Sigmoid colon (tissue), 7 donors: ENCODE data around the gene OR5AU1. TPM values are rescaled to one million over a fixed set of nuclear protein-coding genes. Genes with fewer than 3 reads are reported as not detected.
"Not testable (repeated sequence)": the region's sequence is repeated elsewhere in the genome, so short reads cannot be mapped to it uniquely, and the experiment has no call there.

Source experiments
- DNase-seq: peaks from one replicate; pipeline ENCODE4 v3.0.0-alpha.2; 2019
- H3K27ac ChIP-seq, 4 donors: fragments of 200-600 bp; sonication (generic); one replicate each; pipeline ENCODE4 v1.5.1; 2016 to 2019; ENCODE audit warnings: mild to moderate bottlenecking in 1 of 4
- H3K27me3 ChIP-seq, 3 donors: fragments of 200-600 bp; sonication (generic); one replicate each; pipeline ENCODE4 v1.5.1; 2019; ENCODE audit warnings: mild to moderate bottlenecking in 1 of 3
- H3K36me3 ChIP-seq, 4 donors: fragments of 200-600 bp; sonication (generic); one replicate each; pipeline ENCODE4 v1.5.1; 2016 to 2019
- H3K4me1 ChIP-seq, 4 donors: fragments of 200-600 bp; sonication (generic); one replicate each; pipeline ENCODE4 v1.5.1; 2017 to 2019
- H3K4me3 ChIP-seq, 4 donors: fragments of 200-600 bp; sonication (generic); one replicate each; pipeline ENCODE4 v1.5.1; 2017 to 2019; ENCODE audit warnings: mild to moderate bottlenecking in 2 of 4, moderate library complexity in 1 of 4
- H3K9me3 ChIP-seq, 4 donors: fragments of 200-600 bp in 3 of 4; sonication (generic) in 3 of 4; one replicate each; pipeline versions ENCODE4 v1.5.1 to v1.6.1; 2013 to 2019
- EP300 ChIP-seq, 4 donors: sonication (generic); formaldehyde crosslinking; IDR thresholded peaks; one replicate each; pipeline ENCODE4 v1.6.1; 2017; ENCODE audit warnings: antibody characterized with exemption in 4 of 4
- POLR2A ChIP-seq, 2 donors: fragments of 450-650 bp; IDR thresholded peaks; one replicate each; pipeline ENCODE4 v1.6.1; 2016; ENCODE audit warnings: antibody characterized with exemption in 2 of 2, mild to moderate bottlenecking in 2 of 2, moderate library complexity in 2 of 2
- POLR2AphosphoS5 ChIP-seq, 4 donors: sonication (generic); formaldehyde crosslinking; IDR thresholded peaks; one replicate each; pipeline ENCODE4 v1.6.1; 2017; ENCODE audit warnings: antibody characterized with exemption in 4 of 4
- WGBS, 2 donors: extraction: QIAGEN DNeasy Blood & Tissue Kit; methylation state at CpG; one replicate each; pipeline ENCODE4 v1.1.7; 2013; 5-methylcytosine and 5-hydroxymethylcytosine counted together
- intact Hi-C: fragments of 100-400 bp; cut with DNase I; formaldehyde crosslinking; loops from one replicate; pipeline ENCODE4 v1.15.1; 2023
- polyA plus RNA-seq, 3 donors: library from polyadenylated mRNA; stranded (reverse); fragments of 200-250 nt; gene quantifications; one replicate each; pipeline ENCODE4 v1.2.3, GENCODE V29; 2013
- total RNA-seq, 4 donors: library from RNA; depleted of rRNA; stranded (reverse); fragments of >200 nt; gene quantifications; one replicate each; pipeline ENCODE4 v1.1.0, GENCODE V29; 2016
- TF ChIP-seq, protein P1 (sequence below), 4 experiments: fragments of 450-650 bp in 3 of 4; fragments of 200-600 bp in 1 of 4; IDR thresholded peaks; one replicate each; pipeline ENCODE4 v1.5.1; 2016 to 2019; ENCODE audit warnings: antibody characterized with exemption in 4 of 4, mild to moderate bottlenecking in 3 of 4, moderate library complexity in 2 of 4
- donor health status: healthy with polysubstance abuse.
- donor health status: Bipolar disorder and iron deficiency.
- donor health status: healthy.

The OR5AU1 gene
- total and polyA plus RNA-seq, 7 donors = not detected

DNA sequence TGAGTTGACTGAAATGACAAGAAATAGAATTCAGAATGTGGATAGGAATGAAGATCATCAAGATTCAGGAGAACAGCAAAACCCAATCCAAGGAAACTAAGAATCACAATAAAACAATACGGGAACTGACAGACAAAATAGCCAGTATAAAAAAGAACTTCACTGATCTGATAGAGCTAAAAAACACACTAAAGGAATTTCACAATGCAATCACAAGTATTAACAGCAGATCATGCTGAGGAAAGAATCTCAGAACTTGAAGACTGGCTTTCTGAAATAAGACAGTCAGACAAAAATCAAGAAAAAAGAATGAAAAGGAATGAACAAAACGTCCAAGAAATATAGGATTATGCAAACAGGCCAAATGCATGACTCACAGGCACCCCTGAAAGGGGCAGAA is 15.3 kb upstream of the OR5AU1 start:
- Histone ChIP-seq H3K4me1 (no peaks in the 10 kb centered on the region), H3K27me3 (no peaks in the 10 kb centered on the region), H3K4me3 (no peak overlapping the region), H3K9me3 (no peaks in the 10 kb centered on the region), H3K36me3 (no peaks in the 10 kb centered on the region), H3K27ac (no peak overlapping the region)
- WGBS, 2 donors = 64 to 75% methylated on average over 2 of the region's 2 CpGs
- no peak for TF ChIP-seq EP300 (IDR thresholded peaks at IDR 0.05)
- no peak for TF ChIP-seq POLR2AphosphoS5 (IDR thresholded peaks at IDR 0.05)
- TF ChIP-seq POLR2A (IDR thresholded peaks at IDR 0.05) = no peak
- TF ChIP-seq, protein P1, sequence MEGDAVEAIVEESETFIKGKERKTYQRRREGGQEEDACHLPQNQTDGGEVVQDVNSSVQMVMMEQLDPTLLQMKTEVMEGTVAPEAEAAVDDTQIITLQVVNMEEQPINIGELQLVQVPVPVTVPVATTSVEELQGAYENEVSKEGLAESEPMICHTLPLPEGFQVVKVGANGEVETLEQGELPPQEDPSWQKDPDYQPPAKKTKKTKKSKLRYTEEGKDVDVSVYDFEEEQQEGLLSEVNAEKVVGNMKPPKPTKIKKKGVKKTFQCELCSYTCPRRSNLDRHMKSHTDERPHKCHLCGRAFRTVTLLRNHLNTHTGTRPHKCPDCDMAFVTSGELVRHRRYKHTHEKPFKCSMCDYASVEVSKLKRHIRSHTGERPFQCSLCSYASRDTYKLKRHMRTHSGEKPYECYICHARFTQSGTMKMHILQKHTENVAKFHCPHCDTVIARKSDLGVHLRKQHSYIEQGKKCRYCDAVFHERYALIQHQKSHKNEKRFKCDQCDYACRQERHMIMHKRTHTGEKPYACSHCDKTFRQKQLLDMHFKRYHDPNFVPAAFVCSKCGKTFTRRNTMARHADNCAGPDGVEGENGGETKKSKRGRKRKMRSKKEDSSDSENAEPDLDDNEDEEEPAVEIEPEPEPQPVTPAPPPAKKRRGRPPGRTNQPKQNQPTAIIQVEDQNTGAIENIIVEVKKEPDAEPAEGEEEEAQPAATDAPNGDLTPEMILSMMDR (IDR thresholded peaks at IDR 0.05) = no peak
- no peak for DNase-seq
- intact Hi-C loops = no loop called here

DNA sequence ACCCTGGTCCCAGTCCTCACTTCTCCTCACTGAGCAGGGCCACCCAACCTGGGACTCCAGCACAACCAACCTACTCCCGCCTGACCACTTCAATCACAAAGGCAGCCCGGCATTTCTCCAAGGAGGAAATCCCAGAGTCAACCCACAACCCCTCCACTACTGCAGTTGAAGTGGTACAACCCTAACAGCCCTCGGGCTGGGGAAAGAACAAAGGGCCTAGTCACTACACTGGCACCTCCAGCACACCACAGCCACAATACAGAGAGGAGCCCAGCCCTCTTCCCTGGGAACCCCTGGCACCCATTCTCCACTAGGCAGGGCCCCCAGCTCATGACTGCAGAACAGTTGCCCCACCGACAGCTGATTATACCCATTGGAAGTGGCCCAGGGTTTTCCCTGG is 13.7 kb upstream of the OR5AU1 start:
- no peaks in the 10 kb centered on the region for H3K36me3 ChIP-seq
- intact Hi-C loops = no loop called here
- TF ChIP-seq POLR2AphosphoS5 (IDR thresholded peaks at IDR 0.05) (no peak), POLR2A (IDR thresholded peaks at IDR 0.05) (no peak), EP300 (IDR thresholded peaks at IDR 0.05) (no peak)
- TF ChIP-seq, protein P1 (IDR thresholded peaks at IDR 0.05) = no peak
- H3K4me1 ChIP-seq = no peaks in the 10 kb centered on the region
- H3K27me3 ChIP-seq = no peaks in the 10 kb centered on the region
- 78 to 86% methylated on average over 4 of the region's 4 CpGs for WGBS, 2 donors
- no peak for DNase-seq
- H3K27ac ChIP-seq = no peak overlapping the region
- no peaks in the 10 kb centered on the region for H3K9me3 ChIP-seq
- H3K4me3 ChIP-seq = no peak overlapping the region

DNA sequence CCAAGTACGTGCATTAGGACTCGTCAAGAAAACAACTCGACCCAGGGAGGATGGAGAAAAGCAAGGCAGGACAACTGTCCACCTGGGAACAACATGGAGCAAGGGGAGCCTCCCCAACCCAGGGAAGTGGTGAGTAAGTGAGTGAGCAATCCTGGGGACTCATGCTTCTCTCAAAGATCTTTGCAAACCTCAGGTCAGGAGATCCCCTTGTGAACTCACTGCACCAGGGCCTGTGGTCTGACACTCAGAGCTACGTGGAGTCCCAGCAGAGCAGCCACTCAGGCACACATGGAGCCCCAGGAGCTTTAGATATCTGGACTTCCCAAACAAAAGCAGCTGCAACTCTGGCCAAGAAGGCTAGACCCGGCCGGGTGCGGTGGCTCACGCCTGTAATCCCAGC is 12.2 kb upstream of the OR5AU1 start:
- H3K4me1 ChIP-seq = no peaks in the 10 kb centered on the region
- 86 to 87% methylated on average over 8 of the region's 8 CpGs for WGBS, 2 donors
- no peak for DNase-seq
- no peak overlapping the region for H3K4me3 ChIP-seq
- no peaks in the 10 kb centered on the region for H3K27me3 ChIP-seq
- H3K36me3 ChIP-seq = no peaks in the 10 kb centered on the region
- intact Hi-C loops = no loop called here
- no peak for TF ChIP-seq POLR2AphosphoS5 (IDR thresholded peaks at IDR 0.05)
- no peak for TF ChIP-seq POLR2A (IDR thresholded peaks at IDR 0.05)
- TF ChIP-seq, protein P1 (IDR thresholded peaks at IDR 0.05) = no peak
- no peak for TF ChIP-seq EP300 (IDR thresholded peaks at IDR 0.05)
- H3K9me3 ChIP-seq = no peaks in the 10 kb centered on the region
- H3K27ac ChIP-seq = no peak overlapping the region

DNA sequence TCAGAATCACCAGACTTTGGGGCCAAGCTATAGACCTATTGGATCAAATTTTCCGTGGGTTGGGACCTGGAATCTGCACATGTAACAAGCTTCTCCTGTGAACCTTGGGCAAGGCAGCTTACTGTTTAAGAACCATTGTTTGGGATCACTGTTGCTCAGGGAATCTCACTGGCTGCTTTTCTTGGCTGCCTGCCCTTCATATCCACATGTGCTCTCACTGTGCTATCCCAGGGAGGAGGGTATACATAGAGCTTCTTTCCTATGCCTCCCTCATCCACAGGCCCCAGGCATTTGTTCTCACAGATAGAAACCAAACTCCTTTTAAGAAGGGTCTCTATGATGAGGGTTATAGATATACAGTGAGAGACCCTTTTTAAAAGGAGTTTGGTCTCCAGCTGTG is 9.8 kb upstream of the OR5AU1 start:
- WGBS, 2 donors = 59 to 76% methylated on average over 1 of the region's 1 CpG
- H3K36me3 ChIP-seq, intact Hi-C loops, H3K27me3 ChIP-seq, H3K4me1 ChIP-seq, DNase-seq, H3K9me3 ChIP-seq, H3K27ac ChIP-seq, H3K4me3 ChIP-seq: not testable (repeated sequence)

DNA sequence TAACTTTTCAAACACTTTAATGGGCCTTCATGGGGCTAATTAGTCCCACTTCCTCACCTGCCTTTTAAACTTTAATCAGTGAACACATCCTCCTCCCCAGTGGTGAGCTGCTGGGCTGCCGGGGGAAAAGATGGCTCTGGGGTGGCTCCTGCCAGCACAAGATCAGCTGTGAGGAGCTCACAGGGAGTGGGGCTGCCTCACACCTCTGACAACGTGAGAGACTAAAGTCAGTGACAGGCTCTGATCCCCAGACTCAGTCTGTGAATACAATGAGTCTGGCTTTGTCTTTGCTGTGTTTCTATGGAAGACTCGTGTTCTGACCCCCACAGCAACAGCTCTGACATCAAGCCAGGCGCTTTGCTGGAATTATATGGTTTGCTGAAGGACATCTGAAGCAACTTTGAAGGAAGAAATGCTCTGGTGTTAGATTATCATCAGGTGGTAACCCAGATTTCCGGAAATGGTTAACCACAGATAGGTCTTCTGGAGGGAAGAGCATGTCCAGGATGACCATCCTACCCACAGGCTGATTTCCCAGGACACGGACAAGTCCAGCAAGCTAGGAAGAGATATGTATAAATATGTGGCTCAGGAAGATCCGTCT is 9.2 kb upstream of the OR5AU1 start:
- WGBS, 2 donors = 58 to 66% methylated on average over 7 of the region's 7 CpGs
- H3K4me1 ChIP-seq, intact Hi-C loops, H3K9me3 ChIP-seq, DNase-seq, H3K27me3 ChIP-seq, H3K27ac ChIP-seq, H3K4me3 ChIP-seq, H3K36me3 ChIP-seq: not testable (repeated sequence)

DNA sequence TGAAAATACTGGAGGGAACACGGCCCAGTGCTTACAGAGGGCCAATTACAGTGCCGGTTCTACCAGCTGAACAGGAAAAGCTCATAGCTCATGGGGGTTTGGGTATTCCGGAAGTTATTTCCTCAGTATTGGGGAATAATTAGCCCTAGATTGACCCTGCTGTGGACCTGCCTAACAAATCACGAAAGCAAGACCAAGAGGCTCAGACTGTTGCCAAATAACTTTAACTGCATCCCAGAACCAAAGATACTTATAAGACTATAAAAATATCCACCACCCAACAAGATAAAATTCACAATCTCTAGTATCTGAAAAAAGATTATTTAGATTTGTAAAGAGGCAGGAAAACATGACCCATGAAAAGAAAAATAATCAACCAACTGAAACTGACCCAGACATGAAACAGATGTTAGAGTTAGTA is 8.0 kb upstream of the OR5AU1 start:
- no peak for DNase-seq
- no peak overlapping the region for H3K4me3 ChIP-seq
- no peak overlapping the region for H3K27ac ChIP-seq
- intact Hi-C loops = no loop called here
- H3K4me1 ChIP-seq = no peaks in the 10 kb centered on the region
- TF ChIP-seq POLR2A (IDR thresholded peaks at IDR 0.05) (no peak), POLR2AphosphoS5 (IDR thresholded peaks at IDR 0.05) (no peak), EP300 (IDR thresholded peaks at IDR 0.05) (no peak)
- TF ChIP-seq, protein P1 (IDR thresholded peaks at IDR 0.05) = no peak
- H3K27me3 ChIP-seq = no peaks in the 10 kb centered on the region
- WGBS, 2 donors = 60 to 63% methylated on average over 4 of the region's 4 CpGs
- no peaks in the 10 kb centered on the region for H3K9me3 ChIP-seq
- H3K36me3 ChIP-seq = no peaks in the 10 kb centered on the region
